Cardiac septum (tissue), 1 donor: Measurements from ENCODE around the gene LSM12. TPM values are rescaled to one million over a fixed set of nuclear protein-coding genes. Genes with fewer than 3 reads are reported as not detected.
"Not testable (repeated sequence)": the region's sequence is repeated elsewhere in the genome, so short reads cannot be mapped to it uniquely, and the experiment has no call there.

ENCODE experiments used
- DNase-seq: peaks from one replicate; pipeline ENCODE4 v3.0.0-alpha.2; 2020; ENCODE audit warnings: low spot score
- intact Hi-C: fragments of 100-400 bp; cut with DNase I; formaldehyde crosslinking; loops from one replicate; pipeline ENCODE4 v1.14.0; 2022
- total RNA-seq: library from RNA; stranded (reverse); fragmentation: NEBNext Ultra II Directional; extraction: Animal tissue kit (Norgen Biotek cat#: 25700); gene quantifications from one replicate; pipeline ENCODE4 v1.2.1, GENCODE V29; 2021
- donor health status: DM: no; HTN: no; CAD: no.

The LSM12 gene
- total RNA-seq, 1 donor from 2014 or later, result 39.2 TPM

DNA sequence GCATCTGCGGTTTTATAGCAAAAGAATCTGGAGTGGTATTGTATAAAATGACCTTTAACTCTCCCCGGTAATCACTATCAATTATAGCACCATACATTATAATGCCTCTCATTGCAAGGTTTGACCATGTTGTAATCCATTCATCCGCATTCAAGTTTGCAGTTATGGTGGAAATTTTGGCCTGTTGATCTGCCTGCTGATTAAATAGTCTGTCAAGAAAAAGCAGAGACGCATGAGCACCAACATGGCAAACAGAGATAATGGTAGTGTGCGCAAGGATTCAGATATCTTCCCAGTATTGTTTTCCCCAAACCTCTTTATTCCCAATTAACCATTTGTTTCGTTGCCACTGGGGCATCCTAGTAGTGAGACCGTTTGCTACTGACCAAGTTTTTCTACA lies 45.2 kb downstream of the LSM12 start:
- intact Hi-C loops, DNase-seq: not testable (repeated sequence)

DNA sequence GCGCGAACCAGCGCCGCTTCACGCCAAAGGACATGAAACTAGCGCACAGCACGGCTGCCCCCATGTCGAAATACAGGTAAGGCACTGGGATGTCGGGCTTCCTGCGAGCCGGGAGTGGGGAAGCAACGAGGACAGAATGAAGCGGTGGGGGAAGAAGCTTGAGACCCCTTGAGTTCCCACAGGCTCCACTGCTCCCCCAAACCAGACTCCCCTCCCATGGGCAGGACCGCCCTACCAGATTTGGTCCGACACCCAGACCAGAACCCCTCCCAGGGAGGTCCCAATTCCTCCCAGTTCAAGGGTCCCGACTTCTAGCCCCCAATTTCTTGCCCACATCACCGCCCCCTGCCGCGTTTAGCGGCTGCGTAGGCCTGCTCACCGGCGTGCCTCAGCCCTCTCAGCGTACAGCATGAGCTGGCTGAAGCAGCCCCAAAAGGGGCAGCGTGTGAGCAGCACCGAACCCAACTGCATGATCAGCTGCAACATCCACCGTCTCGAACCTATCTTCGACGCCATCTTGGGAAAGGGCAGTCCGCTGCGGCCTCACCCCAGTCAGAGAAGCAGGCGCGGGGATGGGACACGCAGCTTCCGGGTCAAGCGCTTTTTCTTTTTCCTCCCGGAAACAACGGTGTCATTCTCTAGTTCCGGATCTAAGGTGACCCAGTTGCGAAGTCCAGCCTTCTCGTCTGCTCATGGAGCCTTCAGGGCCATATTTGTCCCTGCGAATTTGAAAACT lies 51.9 kb downstream of the LSM12 start, which contains the start of gene TMEM101:
Gene TMEM101, minus strand, starts transcription at position 527 of the 736 bp plus-strand sequence. Its CDS starts 11 bp downstream, at position 516.
- intact Hi-C loops, result loop anchor here (5.0 kb wide), 1 partner anchor 53 kb away; the partner anchor contains the start of gene LSM12
- DNase-seq, result peak; percentile 95

DNA sequence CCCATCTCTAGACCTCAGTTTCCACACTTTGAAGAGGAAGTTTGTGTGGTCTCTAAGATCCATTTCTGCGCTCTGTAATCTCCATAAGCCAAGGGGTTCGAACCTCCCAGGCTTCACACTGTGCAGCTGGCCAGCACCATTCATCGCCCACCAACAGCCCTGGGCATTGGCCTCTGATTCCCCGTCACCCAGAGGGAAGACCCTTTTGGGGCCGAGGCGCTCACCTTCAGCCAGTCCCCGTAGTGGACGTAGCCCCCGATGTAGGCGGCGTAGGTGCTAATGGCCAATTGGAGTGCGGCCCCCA lies 52.4 kb downstream of the LSM12 start:
- intact Hi-C loops, result loop anchor here (5.0 kb wide), 1 partner anchor 53 kb away; the partner anchor contains the start of gene LSM12
- no peak for DNase-seq

DNA sequence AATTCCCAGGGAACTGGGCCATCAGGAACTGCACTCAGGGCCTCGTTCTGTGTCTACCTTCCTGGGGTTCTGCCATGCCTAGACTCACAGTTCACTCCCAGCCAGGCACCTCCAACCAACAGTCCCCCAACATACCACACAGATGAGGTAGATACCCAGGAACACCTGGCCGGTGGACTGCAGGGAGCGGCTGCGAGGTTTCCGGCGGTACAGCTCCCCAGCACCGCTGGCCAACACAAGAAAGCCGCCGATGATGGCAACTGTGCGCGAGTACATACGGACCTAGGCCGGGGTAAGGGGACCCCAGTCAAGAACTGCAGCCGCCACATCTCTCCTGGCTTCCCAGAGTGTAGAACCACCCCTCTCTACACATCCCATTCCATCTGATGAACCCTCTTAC lies 53.6 kb downstream of the LSM12 start:
- intact Hi-C loops, result loop anchor here (5.0 kb wide), 1 partner anchor 54 kb away; the partner anchor contains the start of gene LSM12

DNA sequence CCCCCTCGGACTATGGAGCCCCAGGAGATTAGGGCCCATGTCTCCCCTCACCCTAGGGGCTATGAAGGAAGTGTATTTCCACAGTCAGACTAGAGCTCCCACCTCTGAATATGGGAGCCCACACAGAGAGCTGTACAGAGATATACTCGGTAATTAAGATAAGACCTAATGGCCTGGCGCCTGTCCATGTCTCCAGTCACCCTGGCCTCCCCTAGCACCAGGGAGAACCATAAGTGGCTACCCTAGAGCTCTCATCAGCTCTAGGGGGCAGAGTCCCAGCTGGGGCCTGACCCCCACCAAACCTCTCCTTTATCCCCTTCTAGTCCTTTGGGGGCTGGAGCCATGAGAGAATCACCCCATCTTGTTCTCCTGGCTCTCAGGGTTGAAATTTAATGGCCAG lies 54.1 kb downstream of the LSM12 start:
- DNase-seq, result no peak
- intact Hi-C loops, result loop anchor here (5.0 kb wide), 1 partner anchor 55 kb away; the partner anchor contains the start of gene LSM12

More for the DNA sequence above, 53.6 kb downstream of the LSM12 start:
- no peak for DNase-seq

DNA sequence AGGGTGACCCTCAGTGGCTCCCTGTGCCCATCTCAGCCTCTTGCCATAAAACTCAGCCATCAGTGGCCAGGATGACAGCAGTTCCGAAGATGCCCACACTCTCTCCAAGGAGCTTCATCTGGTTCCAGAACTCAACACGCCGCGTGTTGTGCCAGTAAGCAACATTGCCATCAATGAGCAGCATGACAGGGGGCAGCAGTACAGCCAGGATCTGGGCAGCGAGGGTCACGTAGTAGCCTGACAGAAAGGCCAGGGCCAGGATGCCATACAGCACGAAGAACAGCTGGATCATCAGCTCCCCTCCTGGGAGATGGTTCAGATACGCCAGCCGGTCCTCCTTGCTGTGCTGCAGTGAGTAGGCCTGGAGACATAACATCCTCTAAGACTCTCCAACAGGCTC lies 54.6 kb downstream of the LSM12 start:
- no peak for DNase-seq
- intact Hi-C loops, result loop anchor here (5.0 kb wide), 1 partner anchor 55 kb away; the partner anchor contains the start of gene LSM12

DNA sequence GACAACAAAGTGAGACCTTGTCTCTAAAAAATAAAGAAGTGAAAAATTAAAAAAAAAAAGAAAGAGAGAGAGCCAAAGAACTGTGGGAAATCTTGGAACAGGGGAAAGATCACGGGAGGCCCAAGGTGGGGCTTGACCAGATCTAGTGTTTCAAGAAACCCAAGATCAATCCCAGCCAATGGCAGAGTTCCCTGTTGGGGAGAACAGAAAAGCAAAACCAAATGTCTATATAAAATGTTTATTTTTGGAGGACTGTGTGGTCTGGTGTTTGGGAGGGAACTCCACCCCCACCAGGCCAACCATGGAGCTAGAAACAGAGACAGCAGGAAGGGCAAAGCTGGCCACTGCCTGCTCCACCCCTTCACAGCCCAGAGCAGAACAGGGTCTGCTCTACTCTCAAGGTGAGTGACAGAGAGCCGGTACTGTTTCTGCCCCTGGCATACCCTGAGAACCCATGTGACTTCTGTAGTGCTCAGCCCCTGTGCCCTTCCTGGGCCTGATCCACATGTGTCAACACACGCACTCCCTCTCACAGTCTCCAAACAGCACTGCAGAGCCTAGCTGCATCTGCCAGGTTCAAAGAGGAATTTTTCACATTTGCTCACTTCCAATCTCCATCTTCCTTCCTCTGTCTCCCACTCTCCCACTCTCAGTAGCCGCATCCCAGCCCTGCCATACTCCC lies 55.4 kb downstream of the LSM12 start:
- intact Hi-C loops, result loop anchor here (5.0 kb wide), 1 partner anchor 56 kb away; the partner anchor contains the start of gene LSM12

DNA sequence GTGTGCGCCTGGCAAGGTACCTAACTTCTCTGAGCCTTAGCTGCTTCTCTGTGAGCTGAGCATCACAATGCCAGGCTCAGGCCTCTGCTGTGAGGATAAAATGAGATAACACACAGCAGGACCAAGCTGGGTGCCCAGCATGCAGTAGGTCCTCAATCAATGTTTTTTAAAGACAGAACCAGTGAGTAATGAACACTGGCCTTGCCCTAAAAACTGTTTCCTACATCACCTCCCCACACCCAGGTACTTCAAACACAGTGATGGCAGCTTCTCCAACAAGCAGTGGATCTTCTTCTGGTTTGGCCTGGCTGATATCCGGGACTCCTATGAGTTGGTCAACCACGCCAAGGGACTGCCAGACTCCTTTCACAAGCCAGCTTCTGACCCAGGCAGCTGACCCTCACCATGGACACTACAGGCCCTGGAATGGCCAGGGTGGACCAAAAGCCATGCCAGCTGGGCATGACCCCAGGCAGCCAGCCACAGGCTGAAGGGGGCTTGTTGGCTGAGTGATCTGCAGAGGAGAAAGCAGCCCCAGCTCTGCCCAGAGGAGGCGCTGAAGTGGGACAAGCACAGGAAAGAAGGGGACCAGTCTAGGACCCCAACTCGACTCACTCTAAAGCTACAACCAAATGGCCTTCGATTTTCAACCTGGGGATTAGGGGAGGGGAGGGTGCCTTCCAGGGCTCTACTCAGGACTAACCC lies 58.1 kb downstream of the LSM12 start:
- DNase-seq, result no peak
- intact Hi-C loops, result loop anchor here (5.0 kb wide), 2 partner anchors 34 to 159 kb away; no protein-coding TSS in a partner anchor

More for the DNA sequence above, 55.4 kb downstream of the LSM12 start:
- no peak for DNase-seq

DNA sequence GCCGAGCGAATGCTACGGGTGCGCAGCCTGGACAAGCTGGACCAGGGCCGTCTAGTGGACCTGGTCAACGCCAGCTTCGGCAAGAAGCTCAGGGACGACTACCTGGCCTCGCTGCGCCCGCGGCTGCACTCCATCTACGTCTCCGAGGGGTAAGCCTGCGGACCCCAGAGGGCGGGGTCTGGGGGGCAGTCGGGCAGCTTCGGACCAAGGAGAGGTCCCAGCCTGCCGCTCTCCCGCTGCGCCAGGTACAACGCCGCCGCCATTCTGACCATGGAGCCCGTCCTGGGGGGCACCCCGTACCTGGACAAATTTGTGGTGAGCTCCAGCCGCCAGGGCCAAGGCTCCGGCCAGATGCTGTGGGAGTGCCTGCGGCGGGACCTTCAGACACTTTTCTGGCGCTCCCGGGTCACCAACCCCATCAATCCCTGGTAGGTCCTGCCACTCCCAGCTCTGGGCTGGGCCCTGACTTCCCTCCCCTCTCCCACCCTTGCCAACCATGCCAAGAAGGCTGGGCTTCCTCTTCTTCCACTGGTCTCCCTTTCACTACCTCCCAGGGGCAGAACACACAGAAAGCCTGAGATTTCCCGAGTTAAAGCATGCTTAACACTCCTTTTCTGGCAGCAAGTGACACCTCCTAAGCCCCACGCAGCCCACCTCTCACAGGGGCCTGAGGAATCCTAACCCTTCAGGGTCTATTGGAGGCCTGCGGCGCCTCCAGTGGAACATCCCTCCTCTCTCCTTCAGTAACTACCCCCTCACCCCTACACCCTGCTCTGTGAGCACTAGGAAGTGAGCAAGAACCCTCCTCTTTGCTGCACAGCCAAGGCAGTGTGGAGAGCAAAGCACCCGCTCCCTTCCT lies 58.9 kb downstream of the LSM12 start:
- intact Hi-C loops, result loop anchor here (5.0 kb wide), 2 partner anchors 35 to 160 kb away; no protein-coding TSS in a partner anchor
- no peak for DNase-seq

DNA sequence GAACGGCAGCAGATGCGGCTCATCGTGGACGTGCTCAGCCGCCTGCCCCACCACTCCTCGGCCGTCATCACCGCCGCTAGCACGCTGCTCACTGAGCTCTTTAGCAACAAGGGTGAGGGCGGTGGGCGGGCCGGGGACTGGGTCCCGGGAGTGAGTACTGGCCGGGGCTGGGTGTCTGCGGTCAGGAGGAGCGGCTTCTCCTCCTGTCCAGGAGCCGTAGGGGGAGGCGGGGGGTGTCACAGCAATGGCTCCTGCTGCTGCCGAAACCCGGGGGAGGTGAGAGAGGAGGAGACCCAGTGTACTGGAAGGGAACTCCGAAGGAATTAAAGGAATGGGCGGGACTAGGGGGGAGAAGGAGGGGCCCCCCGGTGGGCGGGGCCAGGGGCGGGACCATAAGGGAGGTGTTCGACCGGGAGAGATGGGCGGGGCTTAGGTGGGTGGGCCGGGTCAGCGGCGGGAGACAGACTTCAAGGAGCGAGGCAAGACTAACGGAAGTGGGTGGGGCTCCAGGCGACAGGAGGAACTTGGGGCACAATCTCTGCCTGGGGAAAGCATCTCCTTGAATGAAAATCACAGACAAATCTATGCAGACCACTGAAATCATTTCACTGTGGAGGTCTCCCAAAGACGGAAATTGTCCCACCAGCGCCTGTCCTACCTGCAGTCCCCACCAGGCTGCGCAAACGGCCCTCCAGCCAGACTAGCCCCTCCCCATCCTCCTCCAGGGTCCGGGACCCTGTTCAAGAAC lies 59.7 kb downstream of the LSM12 start:
- intact Hi-C loops, result loop anchor here (5.0 kb wide), 2 partner anchors 36 to 161 kb away; no protein-coding TSS in a partner anchor
- DNase-seq, result peak; percentile 98

DNA sequence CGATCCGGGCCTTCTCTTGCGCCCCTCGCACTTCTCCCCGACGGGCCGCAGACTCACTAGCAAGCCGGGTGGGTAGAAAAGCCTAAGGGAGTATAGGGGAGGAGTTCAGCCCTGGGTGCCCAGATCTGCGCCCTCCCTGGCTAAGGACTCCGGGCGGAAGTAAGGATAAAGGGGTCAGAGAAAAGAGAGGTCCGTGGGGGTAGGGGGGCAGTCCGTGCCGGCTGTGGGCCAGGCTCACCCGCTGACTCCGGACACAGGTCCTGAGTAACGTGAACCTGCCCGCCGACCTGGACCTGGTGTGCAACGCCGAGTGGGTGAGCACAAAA lies 60.2 kb downstream of the LSM12 start:
- intact Hi-C loops, result loop anchor here (5.0 kb wide), 2 partner anchors 36 to 161 kb away; no protein-coding TSS in a partner anchor
- DNase-seq, result no peak

DNA sequence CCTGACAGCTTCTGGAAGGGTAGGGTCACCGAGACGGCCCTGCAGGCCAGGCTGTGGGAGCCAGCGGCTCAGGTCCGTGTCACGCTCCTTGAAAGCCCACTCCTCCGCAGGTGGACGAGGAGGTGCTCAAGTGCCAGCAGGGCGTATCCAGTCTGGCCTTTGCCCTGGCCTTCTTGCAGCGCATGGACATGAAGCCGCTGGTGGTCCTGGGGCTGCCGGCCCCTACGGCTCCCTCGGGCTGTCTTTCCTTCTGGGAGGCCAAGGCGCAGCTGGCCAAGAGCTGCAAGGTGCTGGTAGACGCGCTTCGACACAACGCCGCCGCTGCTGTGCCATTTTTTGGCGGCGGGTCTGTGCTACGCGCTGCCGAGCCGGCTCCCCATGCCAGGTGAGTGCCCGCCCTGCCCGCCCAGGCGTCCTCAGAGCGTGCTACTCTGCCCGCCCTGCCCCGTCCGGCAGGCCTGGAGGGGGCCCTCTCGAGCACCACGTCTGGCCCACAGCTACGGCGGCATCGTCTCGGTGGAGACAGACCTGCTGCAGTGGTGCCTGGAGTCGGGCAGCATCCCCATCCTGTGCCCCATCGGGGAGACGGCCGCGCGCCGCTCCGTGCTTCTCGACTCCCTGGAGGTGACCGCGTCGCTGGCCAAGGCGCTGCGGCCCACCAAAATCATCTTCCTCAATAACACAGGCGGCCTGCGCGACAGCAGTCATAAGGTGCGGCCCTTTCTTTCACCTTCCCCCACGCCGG lies 60.8 kb downstream of the LSM12 start:
- intact Hi-C loops, result loop anchor here (5.0 kb wide), 2 partner anchors 37 to 162 kb away; no protein-coding TSS in a partner anchor
- no peak for DNase-seq

DNA sequence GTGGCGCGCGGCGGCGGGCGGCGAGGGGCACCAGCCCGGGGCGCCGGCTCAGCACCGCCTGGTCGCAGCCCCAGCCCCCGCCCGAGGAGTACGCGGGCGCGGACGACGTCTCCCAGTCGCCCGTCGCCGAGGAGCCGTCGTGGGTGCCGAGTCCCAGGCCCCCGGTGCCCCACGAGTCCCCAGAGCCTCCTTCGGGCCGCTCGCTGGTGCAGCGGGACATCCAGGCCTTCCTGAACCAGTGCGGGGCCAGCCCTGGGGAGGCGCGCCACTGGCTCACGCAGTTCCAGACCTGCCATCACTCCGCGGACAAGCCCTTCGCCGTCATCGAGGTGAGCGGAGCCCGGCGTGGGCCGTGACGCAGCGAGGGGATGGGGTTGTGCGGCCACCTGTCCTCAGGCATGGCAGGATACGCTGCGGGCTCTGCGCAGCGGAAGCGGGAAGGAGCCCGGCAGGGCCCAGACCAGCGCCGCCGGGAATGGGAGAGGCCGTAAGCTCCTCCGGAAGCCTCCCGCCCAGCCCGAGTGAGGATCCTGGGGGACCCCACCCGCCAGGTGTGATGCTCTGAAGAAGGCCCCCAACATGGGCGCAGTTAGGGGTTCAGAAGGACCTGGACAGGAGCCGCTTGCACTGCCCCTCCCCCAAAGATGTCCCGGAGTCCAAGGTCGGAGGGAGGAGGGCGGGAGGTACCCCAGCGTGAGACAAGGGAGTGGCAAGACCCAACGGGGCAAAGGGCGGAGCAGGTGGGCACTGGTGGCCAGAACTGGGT lies 61.5 kb downstream of the LSM12 start:
- intact Hi-C loops, result loop anchor here (5.0 kb wide), 2 partner anchors 37 to 162 kb away; no protein-coding TSS in a partner anchor
- DNase-seq, result no peak

DNA sequence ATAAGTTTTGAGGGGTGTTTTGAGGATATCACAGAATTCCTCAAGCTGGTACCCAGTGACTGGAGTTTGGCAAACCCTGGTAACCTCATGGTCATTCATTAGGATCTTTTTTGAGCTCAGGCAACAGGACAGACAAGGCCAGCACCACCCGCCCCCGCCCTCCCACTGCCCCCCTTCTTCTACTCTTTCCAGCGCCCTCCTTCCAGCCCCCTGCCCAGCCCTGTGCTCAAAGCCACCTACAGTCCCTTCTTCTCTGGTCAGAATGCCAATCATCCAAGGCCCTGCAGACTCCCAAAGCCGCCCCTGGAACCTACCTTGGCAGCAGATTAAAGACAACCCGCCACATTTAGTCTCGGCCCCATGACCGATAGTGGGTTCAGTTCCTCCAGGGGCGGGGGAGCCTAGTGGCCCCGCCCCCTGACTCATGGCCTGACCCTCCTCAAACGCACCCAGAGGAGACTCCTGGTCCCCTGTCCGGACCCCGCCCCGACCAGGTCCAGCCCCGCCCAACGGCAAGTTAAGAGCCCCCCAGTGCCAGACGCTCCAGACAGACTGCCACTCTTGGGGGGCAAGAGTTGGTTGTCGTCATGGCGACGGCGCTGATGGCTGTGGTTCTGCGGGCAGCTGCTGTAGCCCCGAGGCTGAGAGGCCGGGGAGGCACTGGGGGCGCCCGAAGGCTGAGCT lies 62.3 kb downstream of the LSM12 start, which contains the start of gene NAGS:
Gene NAGS, plus strand, starts transcription at position 546 of the 684 bp plus-strand sequence. Its CDS starts 42 bp downstream, at position 588.
- intact Hi-C loops, result no loop called here
- no peak for DNase-seq

DNA sequence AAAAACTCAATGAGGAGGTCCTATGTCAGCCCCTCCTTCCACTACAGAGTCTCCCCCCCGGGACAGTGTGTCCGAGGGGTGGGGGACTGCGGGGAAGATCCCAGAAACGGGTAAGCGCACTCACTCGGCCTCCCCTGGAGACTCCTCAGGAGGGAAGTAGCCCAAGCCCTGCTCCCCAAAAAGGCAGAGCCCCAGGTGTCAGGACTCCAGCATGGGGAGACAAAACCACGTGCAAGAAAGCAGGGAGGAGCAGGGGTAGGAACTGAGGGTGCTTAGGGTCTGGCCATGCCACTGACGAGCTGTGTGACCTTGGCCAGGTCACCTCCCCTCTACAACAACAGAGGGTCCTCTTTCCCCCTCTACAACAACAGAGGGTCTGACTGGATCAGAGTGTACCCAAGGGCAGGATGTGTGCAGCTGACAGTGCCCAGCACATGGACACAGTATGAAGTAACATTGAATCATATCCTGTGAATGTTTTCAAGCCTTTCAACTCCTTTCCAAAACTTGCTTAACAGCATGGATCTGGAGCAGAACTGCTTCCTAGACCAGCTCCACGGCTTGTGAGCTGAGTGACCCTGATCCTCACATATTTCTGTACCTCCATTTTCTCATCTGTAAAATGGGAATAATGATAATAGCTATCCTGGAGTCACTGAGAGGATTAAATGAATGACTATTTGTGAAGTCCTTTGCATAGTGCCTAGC lies 64.2 kb downstream of the LSM12 start:
- DNase-seq, result no peak
- intact Hi-C loops, result no loop called here
